Right cardiac atrium (tissue), 5 donors: ENCODE measurements around the gene GHRH. TPM values are rescaled to one million over a fixed set of nuclear protein-coding genes. Genes with fewer than 3 reads are reported as not detected.

ENCODE experiments used
- ATAC-seq, 2 donors: fragments of 200-7000 bp; cut with Tn5 transposase; one replicate each; pipeline versions ENCODE4 v1.8.0 to v1.9.1; 2020; ENCODE audit warnings: moderate library complexity in 2 of 2, mild to moderate bottlenecking in 1 of 2
- DNase-seq, 3 donors: peaks; one replicate each; pipeline ENCODE4 v3.0.0-alpha.2; 2020
- H3K27ac ChIP-seq: one replicate; pipeline ENCODE4 v1.5.1; 2013; ENCODE audit warnings: mild to moderate bottlenecking, low read length, control low read depth, moderate library complexity
- H3K27me3 ChIP-seq: one replicate; pipeline ENCODE4 v1.6.1; 2013; ENCODE audit not compliant: control insufficient read depth, insufficient read depth
- H3K4me1 ChIP-seq: one replicate; pipeline ENCODE4 v1.6.1; 2013; ENCODE audit warnings: low read length; ENCODE audit not compliant: control insufficient read depth, insufficient read depth
- H3K4me3 ChIP-seq: one replicate; pipeline ENCODE4 v1.5.1; 2013; ENCODE audit warnings: low read length, control low read depth
- H3K9me3 ChIP-seq: one replicate; pipeline ENCODE4 v1.6.1; 2013; ENCODE audit warnings: low read length; ENCODE audit not compliant: control insufficient read depth
- WGBS: extraction: QIAGEN DNeasy Blood & Tissue Kit; methylation state at CpG from one replicate; pipeline ENCODE4 v1.1.7; 2013; 5-methylcytosine and 5-hydroxymethylcytosine counted together
- intact Hi-C, 4 donors: fragments of 100-400 bp; cut with DNase I; formaldehyde crosslinking; loops; one replicate each; pipeline versions ENCODE4 v1.11.0 to v1.14.0; 2022 to 2023
- polyA plus RNA-seq: library from polyadenylated mRNA; stranded (reverse); fragments of 200-250 nt; gene quantifications from one replicate; pipeline ENCODE4 v1.2.3, GENCODE V29; 2013
- total RNA-seq, 4 donors: library from RNA; stranded (reverse); fragmentation: NEBNext Ultra II Directional; extraction: Animal tissue kit (Norgen Biotek cat#: 25700); gene quantifications; one replicate each; pipeline ENCODE4 v1.2.1, GENCODE V29; 2021
- donor health status: healthy with polysubstance abuse.
- donor health status: DM: no; HTN: yes; CAD: no.
- donor health status: DM: no; HTN: no; CAD: no.
- donor health status: DM: no; HTN: yes; CAD: no; lungs with severe emphysema.
- donor health status: DM: yes; HTN: yes; CAD: no.

Gene GHRH
- total and polyA plus RNA-seq, 5 donors: 7.3 to 23.5 (median 17.2) TPM

GRCh38 chr20:37223053-37223452, 38.6 kb downstream of the GHRH start:
- peaks cover 6% of the 10 kb centered on the region for H3K4me1 ChIP-seq
- DNase-seq: no peak
- intact Hi-C loops: no loop called here
- no peaks in the 10 kb centered on the region for H3K27me3 ChIP-seq
- H3K27ac ChIP-seq: no peak overlapping the region
- no peaks in the 10 kb centered on the region for H3K9me3 ChIP-seq
- peak; percentile 45 to 69 for ATAC-seq
- H3K4me3 ChIP-seq: no peak overlapping the region

GRCh38 chr20:37222086-37222485, 39.5 kb downstream of the GHRH start:
- Histone ChIP-seq H3K4me1 (peaks cover 5% of the 10 kb centered on the region), H3K27me3 (no peaks in the 10 kb centered on the region), H3K9me3 (no peaks in the 10 kb centered on the region), H3K27ac (no peak overlapping the region), H3K4me3 (no peak overlapping the region)
- DNase-seq (no peak), ATAC-seq (no peak)
- WGBS: 96% methylated on average over 4 of the region's 4 CpGs
- intact Hi-C loops: no loop called here

- H3K27me3 ChIP-seq: no peaks in the 10 kb centered on the region
- 58% methylated on average over 3 of the region's 3 CpGs for WGBS
- H3K4me1 ChIP-seq: no peaks in the 10 kb centered on the region
- no peak for DNase-seq
- no peak overlapping the region for H3K4me3 ChIP-seq
- intact Hi-C loops: no loop called here
- no peak overlapping the region for H3K27ac ChIP-seq
- ATAC-seq: peak in 1 of 2 donors; percentile 37
- H3K9me3 ChIP-seq: no peaks in the 10 kb centered on the region
Observed at GRCh38 chr20:37220731-37221130, 40.9 kb downstream of the GHRH start.

- H3K4me1 ChIP-seq: no peaks in the 10 kb centered on the region
- intact Hi-C loops: no loop called here
- H3K27ac ChIP-seq: no peak overlapping the region
- no peak for ATAC-seq
- no peak for DNase-seq
- H3K4me3 ChIP-seq: no peak overlapping the region
- no peaks in the 10 kb centered on the region for H3K9me3 ChIP-seq
- no peaks in the 10 kb centered on the region for H3K27me3 ChIP-seq
- WGBS: 78% methylated on average over 10 of the region's 10 CpGs
Observed at GRCh38 chr20:37219751-37220668, 41.6 kb downstream of the GHRH start.

DNA sequence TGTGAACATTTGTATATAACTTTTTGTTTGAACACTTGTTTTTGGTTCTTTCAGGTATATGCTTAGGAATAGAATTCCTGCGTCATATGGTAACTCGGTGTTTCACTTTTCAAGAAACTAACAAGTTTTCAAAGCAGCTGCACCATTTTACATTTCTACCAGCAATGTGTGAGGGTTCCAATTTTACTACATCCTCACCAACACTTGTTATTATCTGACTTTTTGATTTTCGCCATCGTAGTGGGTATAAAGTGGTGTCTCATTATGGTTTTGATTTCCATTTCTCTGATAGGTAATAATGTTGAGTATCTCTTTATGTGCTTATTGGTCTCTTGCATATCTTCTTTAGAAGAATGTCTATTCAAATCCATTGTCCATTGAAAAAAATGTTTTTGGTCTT, 42.6 kb downstream of the GHRH start:
- WGBS: 87% methylated on average over 4 of the region's 4 CpGs
- no peak for ATAC-seq
- Histone ChIP-seq H3K27ac (no peak overlapping the region), H3K27me3 (no peaks in the 10 kb centered on the region), H3K4me1 (no peaks in the 10 kb centered on the region), H3K9me3 (no peaks in the 10 kb centered on the region), H3K4me3 (no peak overlapping the region)
- intact Hi-C loops: no loop called here
- no peak for DNase-seq

- no peak for ATAC-seq
Observed at GRCh38 chr20:37218441-37218840, 43.2 kb downstream of the GHRH start.

GRCh38 chr20:37209661-37210314, 51.8 kb downstream of the GHRH start:
- Histone ChIP-seq H3K27ac (no peak overlapping the region), H3K4me1 (no peaks in the 10 kb centered on the region), H3K4me3 (no peak overlapping the region), H3K9me3 (no peaks in the 10 kb centered on the region), H3K27me3 (no peaks in the 10 kb centered on the region)
- ATAC-seq (no peak), DNase-seq (no peak)
- intact Hi-C loops: no loop called here
- 92% methylated on average over 6 of the region's 6 CpGs for WGBS

More at GRCh38 chr20:37218441-37218840, 43.2 kb downstream of the GHRH start:
- 96% methylated on average over 4 of the region's 4 CpGs for WGBS
- Histone ChIP-seq H3K27me3 (no peaks in the 10 kb centered on the region), H3K9me3 (no peaks in the 10 kb centered on the region), H3K4me3 (no peak overlapping the region), H3K4me1 (no peaks in the 10 kb centered on the region), H3K27ac (no peak overlapping the region)
- DNase-seq: no peak
- intact Hi-C loops: no loop called here

GRCh38 chr20:37209193-37209592, 52.4 kb downstream of the GHRH start:
- WGBS: 96% methylated on average over 3 of the region's 3 CpGs
- Histone ChIP-seq H3K4me1 (no peaks in the 10 kb centered on the region), H3K27ac (no peak overlapping the region), H3K4me3 (no peak overlapping the region), H3K9me3 (no peaks in the 10 kb centered on the region), H3K27me3 (no peaks in the 10 kb centered on the region)
- no peak for ATAC-seq
- intact Hi-C loops: no loop called here
- no peak for DNase-seq

DNA sequence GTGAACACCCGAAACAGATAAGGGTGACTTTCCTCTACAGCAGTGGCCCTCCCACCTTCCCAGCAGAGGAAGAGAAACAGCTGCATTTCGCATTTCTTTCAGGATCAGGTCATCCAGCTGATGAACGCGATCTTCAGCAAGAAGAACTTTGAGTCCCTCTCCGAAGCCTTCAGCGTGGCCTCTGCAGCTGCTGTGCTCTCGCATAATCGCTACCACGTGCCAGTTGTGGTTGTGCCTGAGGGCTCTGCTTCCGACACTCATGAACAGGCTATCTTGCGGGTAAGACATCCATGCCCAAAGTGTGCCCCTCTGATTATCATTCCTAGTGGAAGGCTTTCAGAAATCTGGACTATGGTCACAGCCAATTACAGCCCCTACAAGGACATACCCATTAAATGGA, 54.4 kb downstream of the GHRH start:
- intact Hi-C loops: no loop called here
- ATAC-seq (no peak), DNase-seq (no peak)
- H3K27ac ChIP-seq: no peak overlapping the region
- 83% methylated on average over 11 of the region's 11 CpGs for WGBS
- H3K9me3 ChIP-seq: no peaks in the 10 kb centered on the region
- no peaks in the 10 kb centered on the region for H3K27me3 ChIP-seq
- H3K4me3 ChIP-seq: no peak overlapping the region
- H3K4me1 ChIP-seq: no peaks in the 10 kb centered on the region

GRCh38 chr20:37205794-37206193, 55.8 kb downstream of the GHRH start:
- intact Hi-C loops: no loop called here
- DNase-seq: no peak
- no peak for ATAC-seq
- H3K4me3 ChIP-seq: no peak overlapping the region
- H3K27me3 ChIP-seq: no peaks in the 10 kb centered on the region
- WGBS: 54% methylated on average over 2 of the region's 2 CpGs
- H3K9me3 ChIP-seq: no peaks in the 10 kb centered on the region
- no peaks in the 10 kb centered on the region for H3K4me1 ChIP-seq
- H3K27ac ChIP-seq: no peak overlapping the region

GRCh38 chr20:37205130-37205529, 56.5 kb downstream of the GHRH start:
- no peak for ATAC-seq
- H3K27me3 ChIP-seq: no peaks in the 10 kb centered on the region
- H3K4me1 ChIP-seq: no peaks in the 10 kb centered on the region
- 65% methylated on average over 6 of the region's 6 CpGs for WGBS
- no peak for DNase-seq
- no peak overlapping the region for H3K27ac ChIP-seq
- H3K4me3 ChIP-seq: no peak overlapping the region
- no peaks in the 10 kb centered on the region for H3K9me3 ChIP-seq
- intact Hi-C loops: no loop called here
